ENCODE measurements around the gene GAS1. TPM values are rescaled to one million over a fixed set of nuclear protein-coding genes. Genes with fewer than 3 reads are reported as not detected.

Gene GAS1
- total and polyA plus RNA-seq, 2 of the 8 experiments (the other 6 are each of a cell fraction or from before 2014, with no cell fraction given) = 2.8 to 5.7 TPM

DNA sequence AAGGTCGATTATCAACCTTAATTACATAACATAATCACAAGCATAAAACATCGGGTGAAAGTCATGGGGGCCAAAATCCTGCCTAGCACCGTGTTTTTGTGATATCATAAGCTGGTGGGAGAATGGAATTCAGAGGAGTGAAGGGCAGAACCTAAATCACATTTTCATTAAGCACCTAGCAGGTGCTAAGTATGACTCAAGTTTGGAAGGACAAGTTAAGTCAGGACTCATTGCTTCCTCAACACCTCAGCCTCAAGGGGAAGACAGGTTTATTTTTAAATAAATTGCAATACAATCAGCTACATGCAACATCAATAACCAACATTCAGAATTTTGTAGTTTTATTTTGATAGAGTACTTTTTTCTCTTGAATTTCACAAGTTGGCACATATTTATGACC lies 33.5 kb upstream of the GAS1 start (continued):
- TF ChIP-seq TAF1 (IDR thresholded peaks at IDR 0.05; ENCODE audit: low read depth, low read length) = no peak
